OCI-LY1 (cell line): ENCODE measurements around the gene DHRSX.
"Not testable (repeated sequence)": the region's sequence is repeated elsewhere in the genome, so short reads cannot be mapped to it uniquely, and the experiment has no call there.

Experiments used
- H2AFZ ChIP-seq: fragments of 200-600 bp; sonication (generic), shearing (Covaris generic); 2 replicates; pipeline ENCODE4 v1.6.0; 2014; ENCODE audit warnings: antibody characterized with exemption, mild to moderate bottlenecking, low read length
- H3F3A ChIP-seq: fragments of 200-600 bp; sonication (generic), shearing (Covaris generic); 2 replicates; pipeline ENCODE4 v1.6.0; 2014; ENCODE audit warnings: mild to moderate bottlenecking, antibody characterized with exemption, low read length, moderate library complexity; ENCODE audit not compliant: insufficient read depth
- H3K27ac ChIP-seq: fragments of 200-600 bp; sonication (generic); 2 replicates; pipeline ENCODE4 v1.5.1; 2014; ENCODE audit warnings: low read length, mixed run types, mild to moderate bottlenecking, low read depth; ENCODE audit not compliant: poor library complexity, severe bottlenecking
- H3K27me3 ChIP-seq: fragments of 200-600 bp; sonication (generic); 2 replicates; pipeline ENCODE4 v1.6.0; 2014; ENCODE audit warnings: antibody characterized with exemption, mild to moderate bottlenecking, low read length, moderate library complexity; ENCODE audit not compliant: insufficient read depth
- H3K36me3 ChIP-seq: fragments of 200-600 bp; sonication (generic); 2 replicates; pipeline ENCODE4 v1.6.1; 2014; ENCODE audit warnings: mild to moderate bottlenecking, antibody characterized with exemption, low read length, moderate library complexity, mixed read lengths; ENCODE audit not compliant: insufficient read depth
- H3K4me1 ChIP-seq: fragments of 200-600 bp; sonication (generic); 2 replicates; pipeline ENCODE4 v1.5.1; 2014; ENCODE audit warnings: mild to moderate bottlenecking, low read length, moderate library complexity; ENCODE audit not compliant: insufficient read depth, severe bottlenecking
- H3K4me2 ChIP-seq: fragments of 200-600 bp; sonication (generic), shearing (Covaris generic); 2 replicates; pipeline ENCODE4 v1.6.1; 2014; ENCODE audit warnings: low read length
- H3K4me3 ChIP-seq: fragments of 200-600 bp; sonication (generic); 2 replicates; pipeline ENCODE4 v1.5.1; 2014; ENCODE audit warnings: low read length, low read depth, mild to moderate bottlenecking, mixed read lengths; ENCODE audit not compliant: poor library complexity, severe bottlenecking
- H3K79me2 ChIP-seq: fragments of 200-600 bp; shearing (Covaris generic); 2 replicates; pipeline ENCODE4 v1.6.1; 2016; ENCODE audit warnings: mixed run types, low read length, mixed read lengths; ENCODE audit not compliant: insufficient read depth
- H3K9ac ChIP-seq: fragments of 200-600 bp; sonication (generic), shearing (Covaris generic); 2 replicates; pipeline ENCODE4 v1.6.1; 2014; ENCODE audit warnings: mild to moderate bottlenecking, low read length, mixed read lengths
- H3K9me2 ChIP-seq: fragments of 200-600 bp; sonication (generic), shearing (Covaris generic); 2 replicates; pipeline ENCODE4 v1.6.1; 2014; ENCODE audit warnings: low read depth, mild to moderate bottlenecking, low read length, mixed read lengths
- H3K9me3 ChIP-seq: fragments of 200-600 bp; shearing (Covaris generic); 2 replicates; pipeline ENCODE4 v1.6.1; 2014; ENCODE audit warnings: low read length, mixed read lengths
- H4K20me1 ChIP-seq: fragments of 200-600 bp; sonication (generic), shearing (Covaris generic); 2 replicates; pipeline ENCODE4 v1.6.0; 2016; ENCODE audit warnings: mild to moderate bottlenecking, low read length; ENCODE audit not compliant: insufficient read depth
- EZH2 ChIP-seq: fragments of 200-600 bp; sonication (generic), shearing (Covaris generic); IDR thresholded peaks from 2 replicates; pipeline ENCODE4 v1.8.0; 2017; ENCODE audit warnings: borderline replicate concordance, mixed run types, mild to moderate bottlenecking, antibody characterized with exemption, low read length, moderate library complexity, mixed read lengths
- TF ChIP-seq, protein P1 (sequence below): fragments of 200-600 bp; sonication (generic), shearing (Covaris generic); IDR thresholded peaks from 2 replicates; pipeline ENCODE4 v1.5.1; 2017; ENCODE audit warnings: mild to moderate bottlenecking, antibody characterized with exemption, low read length, moderate library complexity, mixed read lengths

The DHRSX gene

DNA sequence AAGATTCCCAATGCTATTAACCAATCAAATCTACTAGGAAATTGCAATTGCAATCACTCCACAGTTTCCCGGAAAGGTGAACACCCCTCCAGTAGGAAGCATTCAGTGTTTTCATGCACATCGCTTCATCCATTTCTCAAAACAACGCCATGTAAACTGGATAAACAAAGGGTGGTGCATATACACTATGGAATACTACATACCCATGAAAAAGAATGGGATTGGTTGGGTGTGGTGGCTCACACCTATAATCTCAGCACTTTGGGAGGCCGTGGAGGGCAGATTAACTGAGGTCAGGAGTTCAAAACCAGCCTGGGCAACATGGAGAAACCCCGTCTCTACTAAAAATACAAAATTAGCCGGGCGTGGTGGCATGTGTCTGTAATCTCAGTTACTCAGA is 29.1 kb downstream of the DHRSX start:
- no peaks in the 10 kb centered on the region for H3K27me3 ChIP-seq
- no peaks in the 10 kb centered on the region for H3F3A ChIP-seq
- H3K4me2 ChIP-seq: no peak overlapping the region
- H2AFZ ChIP-seq: no peak overlapping the region
- no peaks in the 10 kb centered on the region for H3K9me2 ChIP-seq
- no peak overlapping the region for H3K4me3 ChIP-seq
- H4K20me1 ChIP-seq: no peaks in the 10 kb centered on the region
- no peaks in the 10 kb centered on the region for H3K4me1 ChIP-seq
- peaks cover 20% of the 10 kb centered on the region for H3K79me2 ChIP-seq
- no peaks in the 10 kb centered on the region for H3K9me3 ChIP-seq
- H3K9ac ChIP-seq: no peak overlapping the region
- H3K36me3 ChIP-seq: peaks cover 14% of the 10 kb centered on the region
- TF ChIP-seq, protein P1, sequence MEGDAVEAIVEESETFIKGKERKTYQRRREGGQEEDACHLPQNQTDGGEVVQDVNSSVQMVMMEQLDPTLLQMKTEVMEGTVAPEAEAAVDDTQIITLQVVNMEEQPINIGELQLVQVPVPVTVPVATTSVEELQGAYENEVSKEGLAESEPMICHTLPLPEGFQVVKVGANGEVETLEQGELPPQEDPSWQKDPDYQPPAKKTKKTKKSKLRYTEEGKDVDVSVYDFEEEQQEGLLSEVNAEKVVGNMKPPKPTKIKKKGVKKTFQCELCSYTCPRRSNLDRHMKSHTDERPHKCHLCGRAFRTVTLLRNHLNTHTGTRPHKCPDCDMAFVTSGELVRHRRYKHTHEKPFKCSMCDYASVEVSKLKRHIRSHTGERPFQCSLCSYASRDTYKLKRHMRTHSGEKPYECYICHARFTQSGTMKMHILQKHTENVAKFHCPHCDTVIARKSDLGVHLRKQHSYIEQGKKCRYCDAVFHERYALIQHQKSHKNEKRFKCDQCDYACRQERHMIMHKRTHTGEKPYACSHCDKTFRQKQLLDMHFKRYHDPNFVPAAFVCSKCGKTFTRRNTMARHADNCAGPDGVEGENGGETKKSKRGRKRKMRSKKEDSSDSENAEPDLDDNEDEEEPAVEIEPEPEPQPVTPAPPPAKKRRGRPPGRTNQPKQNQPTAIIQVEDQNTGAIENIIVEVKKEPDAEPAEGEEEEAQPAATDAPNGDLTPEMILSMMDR: no peak
- TF ChIP-seq EZH2: no peak
- no peak overlapping the region for H3K27ac ChIP-seq

DNA sequence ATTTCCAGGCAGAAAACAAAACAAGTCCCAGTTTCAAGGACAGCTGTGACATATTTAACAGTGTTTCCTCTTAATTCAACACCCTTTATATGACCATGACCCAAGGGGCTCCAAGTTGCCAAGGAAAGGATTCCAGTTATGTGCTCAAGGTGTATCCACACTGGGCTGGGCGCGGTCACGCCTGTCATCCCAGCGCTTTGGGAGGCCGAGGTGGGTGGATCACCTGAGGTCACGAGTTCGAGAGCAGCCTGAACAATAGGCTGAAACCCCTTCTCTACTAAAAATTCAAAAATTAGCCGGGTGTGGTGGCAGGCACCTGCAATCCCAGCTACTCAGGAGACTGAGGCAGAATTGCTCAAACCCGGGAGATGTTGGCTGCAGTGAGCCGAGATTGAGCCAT is 29.6 kb downstream of the DHRSX start:
- not testable (repeated sequence) for H3K9me3 ChIP-seq, H4K20me1 ChIP-seq, H3K27me3 ChIP-seq, H3K27ac ChIP-seq, H3K4me1 ChIP-seq, H3K4me3 ChIP-seq, H2AFZ ChIP-seq, H3K9ac ChIP-seq, H3F3A ChIP-seq, H3K4me2 ChIP-seq, H3K9me2 ChIP-seq
- Histone ChIP-seq H3K36me3 (peaks cover 14% of the 10 kb centered on the region), H3K79me2 (peaks cover 15% of the 10 kb centered on the region)

DNA sequence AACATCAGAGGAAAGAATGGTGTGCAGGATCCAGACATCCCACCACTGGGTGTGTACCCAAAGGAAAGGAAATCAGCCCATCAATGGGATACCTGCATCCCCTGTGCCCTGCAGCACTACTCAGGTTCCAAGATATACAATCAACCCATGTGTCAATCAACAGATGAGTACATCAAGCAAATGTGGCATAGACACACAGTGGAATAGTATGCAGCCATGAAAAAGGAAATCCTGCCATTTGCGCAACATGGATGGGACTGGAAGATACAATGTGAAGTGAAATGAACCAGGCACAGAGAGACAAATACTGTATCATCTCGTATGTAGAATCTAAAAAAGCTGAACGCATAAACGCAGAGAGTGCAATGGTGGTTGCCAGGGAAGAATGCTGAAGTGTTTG is 30.9 kb downstream of the DHRSX start:
- not testable (repeated sequence) for H3K4me1 ChIP-seq, H2AFZ ChIP-seq, H3K4me3 ChIP-seq, H3F3A ChIP-seq, H3K9ac ChIP-seq, H3K27me3 ChIP-seq, H4K20me1 ChIP-seq, H3K9me3 ChIP-seq, H3K27ac ChIP-seq, H3K9me2 ChIP-seq, H3K4me2 ChIP-seq
- peaks cover 16% of the 10 kb centered on the region for H3K79me2 ChIP-seq
- H3K36me3 ChIP-seq: peaks cover 14% of the 10 kb centered on the region

DNA sequence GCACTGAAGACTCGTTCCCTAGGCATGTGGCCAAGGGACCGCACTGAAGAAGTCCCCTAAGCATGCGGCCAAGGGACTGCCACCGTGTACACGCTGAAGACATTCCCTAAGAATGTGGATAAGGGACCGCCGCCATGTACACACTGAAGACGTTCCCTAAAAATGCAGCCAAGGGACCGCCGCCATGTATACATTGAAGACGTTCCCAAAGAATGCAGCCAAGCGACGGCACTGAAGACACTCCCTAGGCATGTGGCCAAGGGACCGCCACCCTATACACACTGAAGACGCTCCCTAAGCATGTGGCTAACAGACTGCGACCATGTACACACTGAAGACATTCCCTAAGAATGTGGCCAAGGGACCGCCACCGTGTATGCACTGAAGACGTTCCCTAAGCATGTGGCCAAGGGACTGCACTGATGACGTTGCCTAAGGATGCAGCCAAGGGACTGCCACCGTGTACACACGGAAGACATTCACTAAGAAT is 31.5 kb downstream of the DHRSX start:
- Histone ChIP-seq H4K20me1 (no peaks in the 10 kb centered on the region), H3F3A (no peaks in the 10 kb centered on the region), H3K9ac (no peak overlapping the region), H3K27me3 (no peaks in the 10 kb centered on the region), H3K36me3 (peaks cover 14% of the 10 kb centered on the region), H3K27ac (no peak overlapping the region), H3K4me2 (no peak overlapping the region), H3K4me3 (no peak overlapping the region), H3K79me2 (peaks cover 20% of the 10 kb centered on the region), H3K9me2 (no peaks in the 10 kb centered on the region), H2AFZ (no peak overlapping the region), H3K9me3 (no peaks in the 10 kb centered on the region), H3K4me1 (peaks cover 11% of the 10 kb centered on the region)
- TF ChIP-seq EZH2: no peak
- TF ChIP-seq, protein P1: no peak
